Liver (tissue), 9 donors: ENCODE measurements around the gene NPNT. TPM values are rescaled to one million over a fixed set of nuclear protein-coding genes. Genes with fewer than 3 reads are reported as not detected.

ENCODE experiments used
- DNase-seq: peaks from one replicate; pipeline ENCODE4 v3.0.0-alpha.2; 2017; ENCODE audit warnings: low spot score
- H3K27ac ChIP-seq, 2 donors: one replicate each; pipeline ENCODE4 v1.7.0; 2013; ENCODE audit warnings: inconsistent platforms in 2 of 2, low read length in 2 of 2, control low read depth in 1 of 2, low read depth in 1 of 2, mild to moderate bottlenecking in 1 of 2
- H3K27me3 ChIP-seq, 4 donors: one replicate each; pipeline versions ENCODE4 v1.6.1 to v1.7.0; 2013; ENCODE audit warnings: low read length in 3 of 4, inconsistent platforms in 1 of 4, mild to moderate bottlenecking in 1 of 4, moderate library complexity in 1 of 4; ENCODE audit not compliant: control insufficient read depth in 4 of 4, insufficient read depth in 4 of 4
- H3K36me3 ChIP-seq, 4 donors: one replicate each; pipeline versions ENCODE4 v1.6.1 to v1.7.0; 2013; ENCODE audit warnings: low read length in 3 of 4, mild to moderate bottlenecking in 3 of 4, low read depth in 1 of 4, moderate library complexity in 1 of 4; ENCODE audit not compliant: control insufficient read depth in 4 of 4, insufficient read depth in 3 of 4
- H3K4me1 ChIP-seq, 4 donors: one replicate each; pipeline versions ENCODE4 v1.6.1 to v1.7.0; 2013; ENCODE audit warnings: low read length in 3 of 4, mild to moderate bottlenecking in 3 of 4, moderate library complexity in 1 of 4; ENCODE audit not compliant: control insufficient read depth in 4 of 4, insufficient read depth in 4 of 4
- H3K4me3 ChIP-seq, 3 donors: one replicate each; pipeline versions ENCODE4 v1.6.1 to v1.7.0; 2013; ENCODE audit warnings: low read length in 3 of 3, control low read depth in 1 of 3, low read depth in 1 of 3, mild to moderate bottlenecking in 1 of 3
- H3K9ac ChIP-seq, 2 donors: one replicate each; pipeline ENCODE4 v1.7.0; 2013; ENCODE audit warnings: low read length in 2 of 2, mild to moderate bottlenecking in 2 of 2, moderate library complexity in 2 of 2, control low read depth in 1 of 2, low read depth in 1 of 2
- H3K9me3 ChIP-seq, 4 donors: one replicate each; pipeline versions ENCODE4 v1.6.1 to v1.7.0; 2013; ENCODE audit warnings: low read length in 3 of 4; ENCODE audit not compliant: control insufficient read depth in 4 of 4
- EGR1 ChIP-seq, 2 donors: IDR thresholded peaks; 2 replicates each; pipeline ENCODE4 v1.6.1; 2016 to 2018; ENCODE audit warnings: antibody characterized with exemption in 2 of 2, low read depth in 2 of 2
- GABPA ChIP-seq, 2 donors: IDR thresholded peaks in 1 of 2; conservative IDR thresholded peaks in 1 of 2; 2 replicates each; pipeline ENCODE4 v1.6.1; 2016; ENCODE audit warnings: antibody characterized with exemption in 2 of 2, mild to moderate bottlenecking in 1 of 2, moderate library complexity in 1 of 2
- HNF4A ChIP-seq, 2 donors: conservative IDR thresholded peaks; 2 replicates each; pipeline ENCODE4 v1.6.1; 2016; ENCODE audit warnings: antibody characterized with exemption in 2 of 2, mild to moderate bottlenecking in 2 of 2
- HNF4G ChIP-seq: IDR thresholded peaks from 2 replicates; pipeline ENCODE4 v1.6.1; 2016; ENCODE audit warnings: antibody characterized with exemption
- JUND ChIP-seq, 2 donors: IDR thresholded peaks; 2 replicates each; pipeline ENCODE4 v1.6.1; 2016; ENCODE audit warnings: antibody characterized with exemption in 2 of 2
- NR2F2 ChIP-seq: IDR thresholded peaks from 2 replicates; pipeline ENCODE4 v1.6.1; 2016; ENCODE audit warnings: antibody characterized with exemption
- RAD21 ChIP-seq, 2 donors: IDR thresholded peaks; 2 replicates each; pipeline ENCODE4 v1.6.1; 2016; ENCODE audit warnings: antibody characterized with exemption in 2 of 2, mild to moderate bottlenecking in 2 of 2
- SP1 ChIP-seq: IDR thresholded peaks from 2 replicates; pipeline ENCODE4 v1.6.1; 2018; ENCODE audit warnings: antibody characterized with exemption, mild to moderate bottlenecking
- TAF1 ChIP-seq: conservative IDR thresholded peaks from 2 replicates; pipeline ENCODE4 v1.6.1; 2016; ENCODE audit warnings: antibody characterized with exemption, mild to moderate bottlenecking
- YY1 ChIP-seq: IDR thresholded peaks from 2 replicates; pipeline ENCODE4 v1.6.1; 2016; ENCODE audit warnings: antibody characterized with exemption, mild to moderate bottlenecking
- WGBS: extraction: QIAGEN DNeasy Blood & Tissue Kit; methylation state at CpG from one replicate; pipeline ENCODE4 v1.1.7; 2013; 5-methylcytosine and 5-hydroxymethylcytosine counted together
- polyA plus RNA-seq, 2 donors: library from polyadenylated mRNA; stranded (reverse) in 1 of 2; unstranded in 1 of 2; fragments of 200-250 nt in 1 of 2; fragments of >200 nt in 1 of 2; fragmentation: Nextera tagmentation in 1 of 2; extraction: Ambion mirVana in 1 of 2; gene quantifications; one replicate each; pipeline versions ENCODE4 v1.2.1 to v1.2.3, GENCODE V29; 2013 to 2015
- total RNA-seq, 2 donors: library from RNA; depleted of rRNA; stranded (reverse); fragments of >200 nt; gene quantifications; one replicate each; pipeline ENCODE4 v1.2.3, GENCODE V29; 2014
- TF ChIP-seq, protein P1 (sequence below): IDR thresholded peaks from 2 replicates; pipeline ENCODE4 v1.6.1; 2016; ENCODE audit warnings: antibody characterized with exemption
- TF ChIP-seq, protein P2 (sequence below): IDR thresholded peaks from 2 replicates; pipeline ENCODE4 v1.6.1; 2016; ENCODE audit warnings: antibody characterized with exemption
- TF ChIP-seq, protein P3 (sequence below): IDR thresholded peaks from 2 replicates; pipeline ENCODE4 v1.6.1; 2016; ENCODE audit warnings: antibody characterized with exemption, mild to moderate bottlenecking
- donor health status: healthy.
- donor health status: healthy.
- donor health status: healthy.
- donor health status: healthy.
- donor health status: healthy.

NPNT gene
- total and polyA plus RNA-seq, 4 donors: 1.3 to 4.4 (median 2.0) TPM

DNA sequence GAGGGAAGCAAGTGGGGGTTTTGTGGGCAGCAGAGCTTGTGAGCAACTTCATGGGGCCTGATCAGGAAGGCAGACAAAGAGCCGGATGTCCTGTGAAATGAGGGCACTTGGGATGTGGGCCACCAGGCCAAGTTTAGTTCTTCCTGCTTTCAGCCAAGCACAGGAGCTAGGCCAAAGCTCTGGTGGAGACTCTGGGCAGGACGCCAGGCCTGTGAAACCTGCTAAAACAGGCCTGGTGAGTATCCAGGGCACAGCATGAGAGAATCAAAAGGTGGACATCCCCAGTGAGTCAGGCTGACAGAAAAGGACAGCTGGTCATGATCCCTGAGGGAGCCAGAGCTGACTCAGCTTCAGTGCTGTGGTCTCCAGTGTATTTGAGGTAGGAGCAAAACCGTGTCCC is 95.7 kb downstream of the NPNT start:
- WGBS: 61% methylated on average over 3 of the region's 3 CpGs
- no peak overlapping the region for H3K9ac ChIP-seq
- no peak for DNase-seq

DNA sequence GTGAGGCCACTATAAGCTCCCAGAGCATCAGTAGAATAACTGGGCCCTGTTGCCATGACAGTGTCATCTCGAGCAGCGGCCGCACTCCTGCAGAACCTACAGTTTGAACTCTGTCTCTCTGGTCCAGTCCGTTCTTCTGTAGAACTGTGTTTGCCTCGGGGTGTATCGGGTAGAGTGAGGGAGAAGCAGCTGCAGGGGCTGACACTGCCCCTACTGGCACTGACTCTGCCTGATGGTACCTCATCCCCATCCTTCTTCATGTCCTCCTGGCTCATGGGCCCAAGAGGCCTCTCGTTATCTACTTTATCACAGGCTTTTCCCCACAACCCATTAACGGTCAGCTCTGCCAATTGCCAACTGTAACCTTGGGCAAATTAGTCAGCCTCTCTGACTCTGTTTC is 96.5 kb downstream of the NPNT start:
- Histone ChIP-seq H3K9me3 (peaks cover 0 to 3% (median 0%) of the 10 kb centered on the region in 4 donors), H3K9ac (no peak overlapping the region), H3K36me3 (no peaks in the 10 kb centered on the region), H3K4me1 (no peaks in the 10 kb centered on the region), H3K4me3 (no peak overlapping the region), H3K27ac (no peak overlapping the region), H3K27me3 (no peaks in the 10 kb centered on the region)
- 93% methylated on average over 8 of the region's 8 CpGs for WGBS
- no peak for TF ChIP-seq EGR1 (IDR thresholded peaks at IDR 0.05; ENCODE audit: low read depth in 2 of 2)
- no peak for TF ChIP-seq TAF1
- TF ChIP-seq HNF4G: no peak
- no peak for TF ChIP-seq GABPA (IDR thresholded peaks at IDR 0.05 in 1 of 2, conservative IDR thresholded peaks at IDR 0.05 in 1 of 2)
- TF ChIP-seq, protein P1, sequence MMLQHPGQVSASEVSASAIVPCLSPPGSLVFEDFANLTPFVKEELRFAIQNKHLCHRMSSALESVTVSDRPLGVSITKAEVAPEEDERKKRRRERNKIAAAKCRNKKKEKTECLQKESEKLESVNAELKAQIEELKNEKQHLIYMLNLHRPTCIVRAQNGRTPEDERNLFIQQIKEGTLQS: no peak
- TF ChIP-seq RAD21 (IDR thresholded peaks at IDR 0.05): no peak
- TF ChIP-seq, protein P2, sequence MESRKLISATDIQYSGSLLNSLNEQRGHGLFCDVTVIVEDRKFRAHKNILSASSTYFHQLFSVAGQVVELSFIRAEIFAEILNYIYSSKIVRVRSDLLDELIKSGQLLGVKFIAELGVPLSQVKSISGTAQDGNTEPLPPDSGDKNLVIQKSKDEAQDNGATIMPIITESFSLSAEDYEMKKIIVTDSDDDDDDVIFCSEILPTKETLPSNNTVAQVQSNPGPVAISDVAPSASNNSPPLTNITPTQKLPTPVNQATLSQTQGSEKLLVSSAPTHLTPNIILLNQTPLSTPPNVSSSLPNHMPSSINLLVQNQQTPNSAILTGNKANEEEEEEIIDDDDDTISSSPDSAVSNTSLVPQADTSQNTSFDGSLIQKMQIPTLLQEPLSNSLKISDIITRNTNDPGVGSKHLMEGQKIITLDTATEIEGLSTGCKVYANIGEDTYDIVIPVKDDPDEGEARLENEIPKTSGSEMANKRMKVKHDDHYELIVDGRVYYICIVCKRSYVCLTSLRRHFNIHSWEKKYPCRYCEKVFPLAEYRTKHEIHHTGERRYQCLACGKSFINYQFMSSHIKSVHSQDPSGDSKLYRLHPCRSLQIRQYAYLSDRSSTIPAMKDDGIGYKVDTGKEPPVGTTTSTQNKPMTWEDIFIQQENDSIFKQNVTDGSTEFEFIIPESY: no peak
- TF ChIP-seq NR2F2: no peak
- no peak for TF ChIP-seq JUND (IDR thresholded peaks at IDR 0.05)
- TF ChIP-seq, protein P3, sequence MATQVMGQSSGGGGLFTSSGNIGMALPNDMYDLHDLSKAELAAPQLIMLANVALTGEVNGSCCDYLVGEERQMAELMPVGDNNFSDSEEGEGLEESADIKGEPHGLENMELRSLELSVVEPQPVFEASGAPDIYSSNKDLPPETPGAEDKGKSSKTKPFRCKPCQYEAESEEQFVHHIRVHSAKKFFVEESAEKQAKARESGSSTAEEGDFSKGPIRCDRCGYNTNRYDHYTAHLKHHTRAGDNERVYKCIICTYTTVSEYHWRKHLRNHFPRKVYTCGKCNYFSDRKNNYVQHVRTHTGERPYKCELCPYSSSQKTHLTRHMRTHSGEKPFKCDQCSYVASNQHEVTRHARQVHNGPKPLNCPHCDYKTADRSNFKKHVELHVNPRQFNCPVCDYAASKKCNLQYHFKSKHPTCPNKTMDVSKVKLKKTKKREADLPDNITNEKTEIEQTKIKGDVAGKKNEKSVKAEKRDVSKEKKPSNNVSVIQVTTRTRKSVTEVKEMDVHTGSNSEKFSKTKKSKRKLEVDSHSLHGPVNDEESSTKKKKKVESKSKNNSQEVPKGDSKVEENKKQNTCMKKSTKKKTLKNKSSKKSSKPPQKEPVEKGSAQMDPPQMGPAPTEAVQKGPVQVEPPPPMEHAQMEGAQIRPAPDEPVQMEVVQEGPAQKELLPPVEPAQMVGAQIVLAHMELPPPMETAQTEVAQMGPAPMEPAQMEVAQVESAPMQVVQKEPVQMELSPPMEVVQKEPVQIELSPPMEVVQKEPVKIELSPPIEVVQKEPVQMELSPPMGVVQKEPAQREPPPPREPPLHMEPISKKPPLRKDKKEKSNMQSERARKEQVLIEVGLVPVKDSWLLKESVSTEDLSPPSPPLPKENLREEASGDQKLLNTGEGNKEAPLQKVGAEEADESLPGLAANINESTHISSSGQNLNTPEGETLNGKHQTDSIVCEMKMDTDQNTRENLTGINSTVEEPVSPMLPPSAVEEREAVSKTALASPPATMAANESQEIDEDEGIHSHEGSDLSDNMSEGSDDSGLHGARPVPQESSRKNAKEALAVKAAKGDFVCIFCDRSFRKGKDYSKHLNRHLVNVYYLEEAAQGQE: no peak
- TF ChIP-seq SP1: no peak
- TF ChIP-seq YY1: no peak
- no peak for TF ChIP-seq HNF4A (conservative IDR thresholded peaks at IDR 0.05)
- no peak for DNase-seq

More for the DNA sequence above, 95.7 kb downstream of the NPNT start:
- Histone ChIP-seq H3K27ac (no peak overlapping the region), H3K9me3 (peaks cover 0 to 3% (median 0%) of the 10 kb centered on the region in 4 donors), H3K4me3 (no peak overlapping the region), H3K36me3 (no peaks in the 10 kb centered on the region), H3K27me3 (no peaks in the 10 kb centered on the region), H3K4me1 (no peaks in the 10 kb centered on the region)
- TF ChIP-seq RAD21 (IDR thresholded peaks at IDR 0.05) (peak in 1 of 2 donors; percentile 17), NR2F2 (no peak)
